CD4-positive, alpha-beta T cell treated with Interleukin-15 for 4 hours (primary cell): ENCODE data around the gene SPOUT1.

Source experiments
- DNase-seq: peaks from one replicate; pipeline ENCODE4 v3.0.0-alpha.2; 2020; ENCODE audit warnings: low spot score

The SPOUT1 gene

DNA sequence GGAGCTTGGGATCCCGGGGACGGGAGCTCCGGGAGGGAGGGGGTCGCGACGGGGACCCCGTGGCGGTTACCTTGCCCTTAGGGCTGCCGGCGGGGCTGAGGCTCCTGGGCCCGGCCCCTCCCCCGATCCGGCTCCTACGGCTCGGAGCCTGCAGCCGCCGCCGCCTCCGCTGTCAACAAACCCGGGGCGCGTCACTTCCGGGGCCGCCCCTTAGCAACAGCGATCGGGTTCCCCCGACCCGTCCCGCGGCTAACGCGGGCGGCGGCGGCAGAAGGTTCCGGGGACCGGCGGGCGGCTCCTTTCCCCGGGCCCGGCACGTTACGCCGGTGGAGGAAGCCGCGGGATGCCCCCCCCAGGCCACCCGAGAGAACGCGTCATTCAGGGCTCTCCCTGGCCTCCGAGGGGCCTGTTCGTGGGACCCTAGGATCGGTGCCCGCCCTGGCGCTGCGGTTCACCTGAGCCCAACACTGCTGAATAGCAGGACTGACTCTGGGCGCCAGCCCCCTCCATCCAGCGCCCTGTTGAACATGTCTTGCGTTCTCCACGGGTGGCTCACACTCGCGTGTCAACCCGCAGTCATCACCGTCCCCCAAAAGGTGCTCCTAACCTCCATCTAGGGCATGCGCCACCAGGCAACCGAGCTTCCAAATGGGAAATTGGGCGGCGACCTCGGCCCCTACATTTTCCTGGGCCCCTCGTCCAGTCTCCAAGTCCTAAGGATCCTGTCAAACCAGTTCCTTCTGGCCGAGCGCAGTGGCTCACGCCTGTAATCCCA, 57.7 kb downstream of the SPOUT1 start, which contains the start of gene ZER1:
Gene ZER1 (minus strand): TSS at position 183 of the 775 bp plus-strand sequence. CDS start 16,362 bp downstream, outside the sequence.
- peak; percentile 90 for DNase-seq

DNA sequence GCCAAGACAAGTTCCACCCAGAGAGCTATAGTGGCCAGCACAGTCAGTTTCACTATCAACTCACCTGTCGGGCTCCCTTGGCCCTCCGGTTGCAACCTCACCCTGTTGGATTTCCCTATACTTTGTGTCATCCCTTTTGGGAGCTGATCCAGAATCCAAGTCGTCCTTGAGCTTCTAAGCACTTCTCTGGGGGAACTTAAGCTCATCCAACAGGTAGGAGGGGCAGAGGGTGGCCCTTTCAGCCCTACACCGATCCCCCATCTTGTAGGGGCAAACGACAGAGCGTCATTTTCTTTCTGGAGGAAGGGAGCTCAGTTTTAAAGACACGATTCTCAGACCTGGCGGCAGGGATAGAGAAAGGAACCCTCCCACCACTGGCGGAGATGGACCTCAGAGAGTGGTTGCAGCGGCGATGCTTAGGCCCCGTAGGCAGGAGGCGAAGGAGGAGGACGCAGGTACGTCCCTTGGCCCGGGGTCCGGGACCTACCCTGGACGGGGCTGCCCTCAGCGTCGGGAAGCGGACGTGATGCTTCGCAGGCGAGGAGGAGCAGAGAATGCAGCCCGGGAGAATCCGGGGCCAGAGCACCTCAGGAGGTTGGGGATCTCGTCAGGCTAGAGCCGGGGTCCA, 58.4 kb downstream of the SPOUT1 start:
- DNase-seq = peak; percentile 7

DNA sequence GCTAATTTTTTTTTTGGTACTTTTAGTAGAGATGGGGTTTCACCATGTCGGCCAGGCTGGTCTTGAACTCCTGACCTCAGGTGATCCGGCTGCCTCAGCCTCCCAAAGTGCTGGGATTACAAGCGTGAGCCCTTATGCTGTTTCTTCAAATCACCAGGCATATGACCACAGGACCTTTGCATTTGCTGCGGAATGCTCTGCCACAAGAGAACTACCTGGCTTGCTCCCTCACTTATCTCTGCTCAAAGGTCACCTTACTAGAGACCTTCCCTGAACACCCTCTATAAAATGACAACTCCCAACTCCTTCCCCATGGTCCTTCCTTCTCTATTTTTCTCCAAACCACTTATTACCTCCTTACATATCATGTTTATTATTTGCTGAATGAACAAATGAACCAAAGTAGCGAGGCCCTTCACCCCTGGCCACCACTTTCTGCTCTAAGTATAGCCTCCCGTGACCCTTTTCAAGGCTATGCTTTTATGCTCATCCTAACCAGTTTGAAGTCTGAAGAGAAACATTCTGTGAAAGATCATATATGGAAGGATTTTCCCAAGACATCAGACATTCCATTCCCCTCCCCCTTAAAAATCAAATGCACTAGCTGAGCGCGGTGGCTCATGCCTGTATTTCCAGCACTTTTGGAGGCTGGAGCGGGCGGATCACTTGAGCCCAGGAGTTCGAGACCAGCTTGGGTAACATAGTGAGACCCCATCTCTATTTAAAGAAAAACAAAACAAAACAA, 59.1 kb downstream of the SPOUT1 start:
- no peak for DNase-seq
